ENCODE results near the gene OR2T5.
"Not testable (repeated sequence)": the region's sequence is repeated elsewhere in the genome, so short reads cannot be mapped to it uniquely, and the experiment has no call there.

The OR2T5 gene

GRCh38 chr1:248500305-248501035, 12.1 kb downstream of the OR2T5 start:
- not testable (repeated sequence) for DNase-seq (ENCODE audit: low spot score)

DNA sequence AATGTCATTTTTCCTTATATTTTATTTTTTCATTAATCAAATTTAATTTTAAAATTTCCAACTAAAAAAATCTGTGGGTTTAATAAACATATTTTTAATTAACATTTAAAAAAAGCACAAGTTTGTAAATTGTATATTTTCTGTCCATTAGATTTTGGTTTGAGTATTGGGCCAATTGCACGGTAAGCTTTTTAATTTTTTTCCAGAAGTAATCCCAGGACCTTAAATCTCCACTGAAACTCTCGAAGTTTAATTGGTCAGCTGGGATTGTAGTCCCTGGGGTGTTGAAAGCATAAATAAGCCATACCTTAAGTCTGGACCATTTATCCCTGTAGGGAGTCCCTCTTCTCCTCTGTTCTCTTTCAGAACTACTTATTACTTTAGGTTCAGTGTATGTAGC, 19.4 kb downstream of the OR2T5 start, which contains the start of gene OR2G6:
Gene OR2G6 (plus strand): TSS at position 301 of the 400 bp plus-strand sequence. CDS start 13,574 bp downstream, outside the sequence.
- DNase-seq (ENCODE audit: low spot score): not testable (repeated sequence)

- DNase-seq (ENCODE audit: low spot score): not testable (repeated sequence)
Observed at GRCh38 chr1:248510217-248510616, 21.8 kb downstream of the OR2T5 start.

DNA sequence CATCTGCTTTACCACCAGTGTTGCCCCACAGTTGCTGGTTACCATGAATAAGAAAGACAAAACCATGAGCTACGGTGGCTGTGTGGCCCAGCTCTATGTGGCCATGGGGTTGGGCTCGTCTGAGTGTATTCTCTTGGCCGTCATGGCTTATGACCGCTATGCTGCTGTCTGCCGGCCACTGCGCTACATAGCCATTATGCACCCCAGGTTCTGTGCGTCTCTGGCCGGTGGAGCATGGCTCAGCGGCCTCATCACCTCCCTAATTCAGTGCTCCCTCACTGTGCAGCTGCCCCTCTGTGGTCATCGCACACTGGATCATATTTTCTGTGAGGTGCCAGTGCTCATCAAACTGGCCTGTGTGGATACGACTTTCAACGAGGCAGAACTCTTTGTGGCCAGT, 33.5 kb downstream of the OR2T5 start:
- DNase-seq (ENCODE audit: low spot score): no peak

GRCh38 chr1:248537449-248537848, 49.1 kb downstream of the OR2T5 start:
- not testable (repeated sequence) for DNase-seq (ENCODE audit: low spot score)

Measured in kidney tubule cell (primary cell).